Endothelial cell of umbilical vein (primary cell): ENCODE results near the gene TFG. TPM values are rescaled to one million over a fixed set of nuclear protein-coding genes. Genes with fewer than 3 reads are reported as not detected.

Experiments used
- BruUV-seq: library from RNA; stranded (reverse); fragments of 400-500 nt; replicated peaks from 2 replicates; lab custom pipeline; 2021; lab: Mats Ljungman, UMichigan
- CTCF ChIA-PET: fragments of 300-600, 350-600 bp; sonication (Branson Sonifier 250); formaldehyde crosslinking; loops from one replicate; lab custom pipeline; 2021; ENCODE audit warnings: antibody characterized with exemption, inconsistent platforms; lab: Charles Lee
- POLR2A ChIA-PET: fragments of 300-600, 350-600 bp; sonication (Branson Sonifier 250); formaldehyde crosslinking; loops from one replicate; lab custom pipeline; 2021; ENCODE audit warnings: antibody characterized with exemption, inconsistent platforms; lab: Charles Lee
- DNase-seq: peaks from one replicate; pipeline ENCODE4 v3.0.0-alpha.2; 2011; ENCODE audit warnings: low read depth, low spot score
- FAIRE-seq: peaks from 2 replicates; lab custom pipeline; 2011; peaks lifted over from hg19 to GRCh38; lab: Jason Lieb, UNC
- H2AFZ ChIP-seq: 2 replicates; pipeline ENCODE4 v1.6.0; 2012; ENCODE audit warnings: low read depth, low read length, control low read depth, inconsistent platforms
- H3K27ac ChIP-seq: 2 replicates; pipeline ENCODE4 v1.5.1; 2011; ENCODE audit warnings: low read depth, mild to moderate bottlenecking, control low read depth, low read length, moderate library complexity; ENCODE audit not compliant: insufficient read depth
- H3K27me3 ChIP-seq, 2 experiments: 2 replicates each; pipeline versions ENCODE4 v1.6.0 to v1.6.1; 2011; ENCODE audit warnings: low read length in 2 of 2, mixed read lengths in 1 of 2; ENCODE audit not compliant: control insufficient read depth in 2 of 2, insufficient read depth in 2 of 2
- H3K36me3 ChIP-seq, 2 experiments: 2 replicates in 1 of 2; 3 replicates in 1 of 2; pipeline ENCODE4 v1.5.1; 2011; ENCODE audit warnings: low read length in 2 of 2, mild to moderate bottlenecking in 1 of 2, moderate library complexity in 1 of 2; ENCODE audit not compliant: control insufficient read depth in 2 of 2, insufficient read depth in 2 of 2; ENCODE audit errors: extremely low read depth in 1 of 2
- H3K4me1 ChIP-seq: 3 replicates; pipeline ENCODE4 v1.5.1; 2011; ENCODE audit warnings: mild to moderate bottlenecking, low read length; ENCODE audit not compliant: control insufficient read depth, insufficient read depth; ENCODE audit errors: extremely low read depth
- H3K4me2 ChIP-seq: 2 replicates; pipeline ENCODE4 v1.6.1; 2011; ENCODE audit warnings: low read length, control low read depth, mixed read lengths; ENCODE audit not compliant: insufficient read depth
- H3K4me3 ChIP-seq, 3 experiments: fragments of 200-600 bp in 1 of 3; sonication (generic), shearing (Covaris generic) in 1 of 3; replicated peaks in 1 of 3; 2 replicates each; pipeline ENCODE4 v1.5.1; 2011 to 2016; ENCODE audit warnings: control low read depth in 3 of 3, low read length in 3 of 3, mild to moderate bottlenecking in 2 of 3, inconsistent platforms in 1 of 3, low read depth in 1 of 3, moderate library complexity in 1 of 3; ENCODE audit not compliant: insufficient read depth in 1 of 3
- H3K79me2 ChIP-seq: 2 replicates; pipeline ENCODE4 v1.6.0; 2012; ENCODE audit warnings: low read length, inconsistent platforms; ENCODE audit not compliant: control insufficient read depth, insufficient read depth
- H3K9ac ChIP-seq: replicated peaks from 2 replicates; pipeline ENCODE3; 2011; ENCODE audit warnings: low read length, control low read depth; ENCODE audit not compliant: insufficient read depth; ENCODE audit errors: extremely low read depth
- H3K9me1 ChIP-seq: replicated peaks from 3 replicates; pipeline ENCODE4 v1.6.0; 2011; ENCODE audit warnings: mild to moderate bottlenecking, low read length; ENCODE audit not compliant: control insufficient read depth, insufficient read depth; ENCODE audit errors: extremely low read depth
- H3K9me3 ChIP-seq: replicated peaks from 2 replicates; pipeline ENCODE4 v1.5.1; 2012; ENCODE audit warnings: low read length, inconsistent platforms; ENCODE audit not compliant: control insufficient read depth, insufficient read depth
- H4K20me1 ChIP-seq: replicated peaks from 2 replicates; pipeline ENCODE3; 2011; ENCODE audit warnings: mild to moderate bottlenecking, low read length; ENCODE audit not compliant: control insufficient read depth, insufficient read depth; ENCODE audit errors: extremely low read depth
- CTCF ChIP-seq, 2 donors: IDR thresholded peaks; 1 replicate in 1 of 2; 2 replicates in 1 of 2; pipeline ENCODE4 v1.5.1; 2011; ENCODE audit warnings: low read length in 2 of 2, mild to moderate bottlenecking in 2 of 2, moderate library complexity in 2 of 2, control low read depth in 1 of 2, inconsistent platforms in 1 of 2, low read depth in 1 of 2; ENCODE audit not compliant: insufficient read depth in 1 of 2; ENCODE audit errors: extremely low read depth in 1 of 2
- EZH2 ChIP-seq: IDR thresholded peaks from 2 replicates; pipeline ENCODE4 v1.6.1; 2012; ENCODE audit warnings: borderline replicate concordance, low read depth, mild to moderate bottlenecking, moderate library complexity, low read length, inconsistent platforms; ENCODE audit not compliant: severe bottlenecking
- FOS ChIP-seq: IDR thresholded peaks from 2 replicates; pipeline ENCODE4 v1.6.1; 2011; ENCODE audit warnings: mild to moderate bottlenecking, low read length, moderate library complexity, borderline replicate concordance; ENCODE audit not compliant: insufficient read depth
- GATA2 ChIP-seq: IDR thresholded peaks from 2 replicates; pipeline ENCODE4 v1.7.0; 2011; ENCODE audit warnings: low read depth, mild to moderate bottlenecking, moderate library complexity, mixed read lengths, low read length; ENCODE audit not compliant: insufficient read length, insufficient read depth
- JUN ChIP-seq: IDR thresholded peaks from 2 replicates; pipeline ENCODE4 v1.6.1; 2011; ENCODE audit warnings: borderline replicate concordance, low read depth; ENCODE audit not compliant: insufficient read length, insufficient read depth
- MAX ChIP-seq: IDR thresholded peaks from 2 replicates; pipeline ENCODE4 v1.6.1; 2011; ENCODE audit not compliant: insufficient read depth, insufficient read length
- MYC ChIP-seq: IDR thresholded peaks from one replicate; pipeline ENCODE4 v1.6.1; 2011; ENCODE audit warnings: mild to moderate bottlenecking, low read depth, low read length
- POLR2A ChIP-seq: IDR thresholded peaks from 2 replicates; pipeline ENCODE4 v1.6.1; 2012; ENCODE audit warnings: low read depth, mild to moderate bottlenecking, control low read depth, low read length
- POLR2AphosphoS5 ChIP-seq: IDR thresholded peaks from 2 replicates; pipeline ENCODE4 v1.6.1; 2012; ENCODE audit warnings: low read depth, mild to moderate bottlenecking, control low read depth, low read length, moderate library complexity; ENCODE audit not compliant: insufficient read depth
- dilution Hi-C: fragments of 300-500 bp; cut with MboI; formaldehyde crosslinking; loops from one replicate; pipeline ENCODE4 v1.15.0; 2019; ENCODE audit warnings: low sequenced_read_pairs; ENCODE audit not compliant: extremely low pct_ligation_motif_present
- intact Hi-C: fragments of 100-400 bp; cut with micrococcal nuclease; formaldehyde crosslinking; loops from one replicate; pipeline ENCODE4 v1.10.0; 2022
- polyA plus RNA-seq, 4 experiments: library from polyadenylated mRNA; depleted of rRNA in 3 of 4; stranded (reverse) in 3 of 4; unstranded in 1 of 4; fragments of >200 nt; gene quantifications; 2 replicates each; pipeline versions ENCODE4 v1.2.1 to v1.2.3, GENCODE V29; 2011 to 2012; ENCODE audit warnings: missing spikeins in 1 of 4
- total RNA-seq: library from RNA; stranded (reverse); gene quantifications from 2 replicates; pipeline ENCODE4 v1.2.3, GENCODE V29; 2021

The TFG gene
- total and polyA plus RNA-seq, 2 donors (not counting 3 experiments of a cell fraction or from before 2014, with no cell fraction given), result 106 to 154 TPM

- Histone ChIP-seq H3K4me2 (no peak overlapping the region), H3K9me3 (no peaks in the 10 kb centered on the region), H3K9ac (no peak overlapping the region), H3K27ac (no peak overlapping the region), H2AFZ (no peak overlapping the region), H3K9me1 (no peaks in the 10 kb centered on the region), H3K27me3 (no peaks in the 10 kb centered on the region), H3K79me2 (peaks cover 52% of the 10 kb centered on the region), H3K4me3 (no peak overlapping the region), H4K20me1 (no peaks in the 10 kb centered on the region), H3K4me1 (no peaks in the 10 kb centered on the region), H3K36me3 (peaks cover 7 to 29% of the 10 kb centered on the region in 2 experiments)
- TF ChIP-seq GATA2, result no peak
- TF ChIP-seq CTCF (IDR thresholded peaks at IDR 0.05; ENCODE audit: extremely low read depth in 1 of 2, insufficient read depth in 1 of 2, low read depth in 1 of 2, low read length in 2 of 2), result no peak
- TF ChIP-seq JUN, result no peak
- TF ChIP-seq MAX, result no peak
- TF ChIP-seq EZH2, result no peak
- TF ChIP-seq MYC, result no peak
- no peak for TF ChIP-seq FOS
- no peak for TF ChIP-seq POLR2A
- no peak for TF ChIP-seq POLR2AphosphoS5
- CTCF ChIA-PET, result interaction anchor here (0.9 to 2.1 kb wide), 5 partner anchors 10 to 470 kb away, joined by 3 to 9 read pairs (median 4); no protein-coding TSS in a partner anchor
- no TSS peak for BruUV-seq
- no peak for DNase-seq
- FAIRE-seq, result no peak
- intact Hi-C loops (no loop called here), dilution Hi-C loops (no loop called here)
- POLR2A ChIA-PET, result no interaction called here
Measured at GRCh38 chr3:100725935-100726513, 16.7 kb downstream of the TFG start.
